HG02642 (cell line): Measurements from ENCODE around the gene LEKR1.

Source experiments
- ATAC-seq: cut with Tn5 transposase; IDR thresholded peaks from one replicate; pipeline ENCODE4 v1.9.1; 2021; ENCODE audit warnings: mild to moderate bottlenecking; ENCODE audit not compliant: unreplicated experiment, poor library complexity

LEKR1 gene

DNA sequence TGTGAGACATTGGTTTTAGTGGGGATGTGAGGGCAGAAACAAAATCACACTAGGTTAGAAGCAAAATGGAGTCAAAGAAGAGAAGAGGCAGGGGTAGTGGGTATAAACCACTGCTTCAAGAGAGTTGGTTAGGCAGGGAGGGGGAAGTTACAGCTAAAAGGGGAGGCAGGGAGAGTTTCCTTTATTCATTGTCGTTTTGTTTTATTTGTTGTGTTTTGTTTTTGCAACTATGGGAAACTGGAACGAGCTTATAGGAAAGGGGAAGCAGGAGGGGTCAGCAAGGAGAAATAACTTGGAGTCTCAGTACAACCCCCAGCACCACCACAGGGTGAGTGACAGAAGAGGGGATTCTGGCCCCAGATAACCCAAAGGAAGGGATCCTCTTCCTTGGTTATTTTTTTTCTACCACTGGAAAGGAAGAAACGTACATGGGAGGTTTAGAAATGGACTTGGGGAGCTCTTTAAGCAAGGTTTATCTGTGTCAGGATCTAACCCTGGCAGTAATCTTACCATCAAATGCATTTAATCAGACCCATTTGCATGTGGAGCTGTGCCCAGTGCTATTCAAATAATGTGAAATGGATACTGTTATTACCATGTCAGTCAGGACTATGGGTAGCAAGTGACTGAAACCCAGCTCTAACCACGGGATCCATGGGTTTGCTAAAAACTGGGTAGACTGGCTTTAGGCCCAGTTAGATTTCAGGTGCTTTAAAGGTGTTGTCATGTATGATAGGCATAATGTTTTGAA lies 265.1 kb downstream of the LEKR1 start:
- ATAC-seq: no peak

DNA sequence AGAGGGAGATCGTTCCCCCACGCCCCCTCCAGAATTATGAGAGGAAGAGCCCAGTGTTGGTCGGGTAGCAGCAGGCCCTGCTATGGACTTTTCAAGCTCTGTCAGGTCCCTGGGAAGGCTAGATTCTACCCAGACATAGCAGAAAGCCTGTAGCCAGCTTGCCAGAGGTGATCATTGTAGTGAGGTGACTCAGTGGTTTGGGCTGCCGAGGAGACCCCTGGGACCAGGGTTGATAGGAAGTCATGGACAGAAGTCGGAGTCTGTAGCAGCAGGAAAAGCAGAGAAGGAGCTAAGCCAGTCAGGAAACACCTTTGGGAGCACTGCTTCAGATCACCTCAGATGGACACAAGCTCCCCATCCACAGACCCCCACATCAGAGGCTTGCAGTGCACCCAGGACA lies 266.1 kb downstream of the LEKR1 start:
- no peak for ATAC-seq

DNA sequence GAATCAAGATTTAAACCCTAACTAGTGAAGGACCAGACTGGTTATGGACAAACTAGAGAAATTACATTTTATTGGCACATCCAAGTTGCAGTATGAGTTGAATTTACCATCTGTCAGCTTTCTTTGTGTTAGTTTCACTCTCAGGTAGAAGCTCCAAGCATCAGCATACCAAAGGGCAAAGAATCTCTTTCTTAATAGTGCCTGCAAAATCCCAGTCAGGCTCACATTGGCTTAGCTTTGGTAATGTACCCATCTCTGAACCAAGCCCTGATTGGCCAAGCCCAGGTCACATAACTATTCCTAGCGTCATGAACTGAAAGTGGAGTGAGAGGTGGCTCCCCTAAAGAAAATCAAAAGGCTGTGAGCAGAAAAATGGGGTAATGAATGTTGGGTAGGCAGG lies 266.9 kb downstream of the LEKR1 start:
- no peak for ATAC-seq

DNA sequence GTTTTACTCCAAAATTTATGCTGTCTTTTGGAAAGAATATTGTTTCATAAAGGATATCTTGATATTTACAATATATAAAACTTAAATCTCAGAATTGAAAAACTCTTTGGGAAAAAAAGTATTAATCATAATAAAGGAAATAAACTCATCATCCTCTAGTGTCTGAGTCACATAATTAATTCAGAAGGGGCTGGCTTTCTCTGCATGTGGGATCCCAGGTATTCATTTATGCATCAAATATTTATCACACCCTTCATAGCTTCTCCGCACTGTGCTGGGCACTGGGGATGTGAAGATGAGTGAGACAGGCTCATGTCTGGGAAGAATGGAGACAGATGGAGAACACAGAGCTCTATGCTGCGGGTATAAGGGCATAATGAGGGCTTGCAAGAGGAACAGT lies 268.1 kb downstream of the LEKR1 start:
- no peak for ATAC-seq

DNA sequence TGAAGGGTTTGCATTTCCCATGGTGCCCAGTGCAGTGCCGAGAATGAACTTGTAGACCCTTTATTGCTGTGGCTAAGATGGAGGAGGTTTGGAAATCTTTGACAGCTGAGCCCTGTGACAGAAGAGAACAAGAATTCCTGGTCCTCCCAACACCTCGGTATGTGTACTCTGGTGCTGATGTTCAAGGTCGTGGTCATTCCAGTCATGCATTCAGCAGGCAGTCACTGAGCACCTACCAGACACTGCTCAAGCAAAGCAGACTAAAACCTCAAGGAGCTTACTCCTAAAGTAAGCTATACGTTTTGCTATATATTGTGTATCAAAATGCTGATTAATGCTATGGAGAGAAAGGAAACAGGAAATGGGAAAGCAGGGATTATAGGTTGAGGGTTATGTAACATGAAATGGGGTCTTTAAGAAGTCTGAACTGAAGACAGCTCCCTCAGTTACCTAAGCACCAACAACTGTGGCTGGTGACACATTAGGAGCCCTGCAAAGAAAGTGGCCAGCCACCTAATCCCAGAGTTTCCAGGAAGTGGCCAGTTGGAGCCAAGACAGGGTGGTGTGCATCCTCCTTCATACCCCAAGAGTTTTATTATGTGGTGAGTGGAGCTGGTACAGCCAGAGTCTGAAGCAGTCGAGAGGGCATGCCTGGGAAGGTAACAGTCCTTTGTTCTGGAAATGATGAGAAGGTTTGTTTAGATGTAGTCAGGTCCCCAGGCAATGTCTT lies 268.8 kb downstream of the LEKR1 start:
- no peak for ATAC-seq
